Activated naive CD4-positive, alpha-beta T cell treated with anti-CD3 and anti-CD28 coated beads, Interleukin-2, amount 50 U/mL, for 24 hours (primary cell): Measurements from ENCODE around the gene COMT.

Source experiments
- H3K27ac Mint-ChIP-seq: one replicate; pipeline ENCODE4 v1.8.0; 2021; ENCODE audit warnings: mild to moderate bottlenecking, mixed read lengths
- H3K27me3 Mint-ChIP-seq: one replicate; pipeline ENCODE4 v1.8.0; 2021; ENCODE audit warnings: mixed read lengths
- H3K36me3 Mint-ChIP-seq: one replicate; pipeline ENCODE4 v1.8.0; 2021; ENCODE audit warnings: mixed read lengths
- H3K4me1 Mint-ChIP-seq: one replicate; pipeline ENCODE4 v1.8.0; 2021; ENCODE audit warnings: mixed read lengths
- H3K4me3 Mint-ChIP-seq: one replicate; pipeline ENCODE4 v1.8.0; 2021; ENCODE audit warnings: mild to moderate bottlenecking, mixed read lengths
- H3K9me3 Mint-ChIP-seq: one replicate; pipeline ENCODE4 v1.8.0; 2021; ENCODE audit warnings: mixed read lengths

COMT gene

GRCh38 chr22:19966908-19967750 is 25.6 kb downstream of the COMT start:
- no peak overlapping the region for H3K27ac Mint-ChIP-seq

GRCh38 chr22:19967850-19968449 is 26.4 kb downstream of the COMT start:
- no peaks in the 10 kb centered on the region for H3K9me3 Mint-ChIP-seq
- no peaks in the 10 kb centered on the region for H3K27me3 Mint-ChIP-seq
- no peak overlapping the region for H3K4me3 Mint-ChIP-seq
- H3K4me1 Mint-ChIP-seq: peaks cover 6% of the 10 kb centered on the region
- no peaks in the 10 kb centered on the region for H3K36me3 Mint-ChIP-seq
- no peak overlapping the region for H3K27ac Mint-ChIP-seq

More at GRCh38 chr22:19966908-19967750, 25.6 kb downstream of the COMT start:
- Mint-ChIP-seq H3K9me3 (no peaks in the 10 kb centered on the region), H3K36me3 (no peaks in the 10 kb centered on the region), H3K4me1 (peaks cover 6% of the 10 kb centered on the region), H3K4me3 (no peak overlapping the region), H3K27me3 (no peaks in the 10 kb centered on the region)

- Mint-ChIP-seq H3K36me3 (no peaks in the 10 kb centered on the region), H3K9me3 (no peaks in the 10 kb centered on the region), H3K4me1 (peaks cover 6% of the 10 kb centered on the region), H3K27me3 (no peaks in the 10 kb centered on the region), H3K4me3 (no peak overlapping the region), H3K27ac (no peak overlapping the region)
Observed at GRCh38 chr22:19968450-19968891, 26.9 kb downstream of the COMT start.

- no peak overlapping the region for H3K4me3 Mint-ChIP-seq
- peaks cover 6% of the 10 kb centered on the region for H3K4me1 Mint-ChIP-seq
- no peaks in the 10 kb centered on the region for H3K9me3 Mint-ChIP-seq
- H3K27ac Mint-ChIP-seq: no peak overlapping the region
- H3K36me3 Mint-ChIP-seq: no peaks in the 10 kb centered on the region
- H3K27me3 Mint-ChIP-seq: no peaks in the 10 kb centered on the region
Observed at GRCh38 chr22:19969141-19969928, 27.8 kb downstream of the COMT start.

- H3K36me3 Mint-ChIP-seq: no peaks in the 10 kb centered on the region
- H3K27me3 Mint-ChIP-seq: no peaks in the 10 kb centered on the region
- no peak overlapping the region for H3K4me3 Mint-ChIP-seq
- no peaks in the 10 kb centered on the region for H3K9me3 Mint-ChIP-seq
- peaks cover 10% of the 10 kb centered on the region for H3K4me1 Mint-ChIP-seq
- no peak overlapping the region for H3K27ac Mint-ChIP-seq
Observed at GRCh38 chr22:19970031-19970478, 28.5 kb downstream of the COMT start.

- peak overlapping the region; percentile 33 for H3K4me3 Mint-ChIP-seq
- no peaks in the 10 kb centered on the region for H3K36me3 Mint-ChIP-seq
- peak overlapping the region; percentile 35 for H3K27ac Mint-ChIP-seq
- H3K27me3 Mint-ChIP-seq: no peaks in the 10 kb centered on the region
- no peaks in the 10 kb centered on the region for H3K9me3 Mint-ChIP-seq
- H3K4me1 Mint-ChIP-seq: peaks cover 15% of the 10 kb centered on the region
Observed at GRCh38 chr22:19970479-19971275, 29.1 kb downstream of the COMT start.

GRCh38 chr22:19971276-19972124 is 29.9 kb downstream of the COMT start:
- Mint-ChIP-seq H3K27ac (no peak overlapping the region), H3K9me3 (no peaks in the 10 kb centered on the region), H3K36me3 (no peaks in the 10 kb centered on the region), H3K4me1 (peaks cover 15% of the 10 kb centered on the region), H3K27me3 (no peaks in the 10 kb centered on the region), H3K4me3 (no peak overlapping the region)

GRCh38 chr22:19972251-19972650 is 30.7 kb downstream of the COMT start:
- Mint-ChIP-seq H3K9me3 (no peaks in the 10 kb centered on the region), H3K36me3 (no peaks in the 10 kb centered on the region), H3K4me1 (peaks cover 15% of the 10 kb centered on the region), H3K4me3 (no peak overlapping the region), H3K27me3 (no peaks in the 10 kb centered on the region), H3K27ac (no peak overlapping the region)

GRCh38 chr22:19972652-19973550 is 31.3 kb downstream of the COMT start:
- H3K9me3 Mint-ChIP-seq: no peaks in the 10 kb centered on the region
- H3K4me3 Mint-ChIP-seq: no peak overlapping the region
- peaks cover 15% of the 10 kb centered on the region for H3K4me1 Mint-ChIP-seq
- no peaks in the 10 kb centered on the region for H3K27me3 Mint-ChIP-seq
- no peak overlapping the region for H3K27ac Mint-ChIP-seq
- H3K36me3 Mint-ChIP-seq: no peaks in the 10 kb centered on the region

GRCh38 chr22:19973551-19974267 is 32.1 kb downstream of the COMT start:
- Mint-ChIP-seq H3K4me3 (no peak overlapping the region), H3K27me3 (no peaks in the 10 kb centered on the region)

GRCh38 chr22:19974268-19974861 is 32.8 kb downstream of the COMT start:
- Mint-ChIP-seq H3K27ac (no peak overlapping the region), H3K27me3 (no peaks in the 10 kb centered on the region), H3K9me3 (no peaks in the 10 kb centered on the region), H3K4me1 (peaks cover 15% of the 10 kb centered on the region), H3K4me3 (no peak overlapping the region), H3K36me3 (no peaks in the 10 kb centered on the region)

More at GRCh38 chr22:19973551-19974267, 32.1 kb downstream of the COMT start:
- H3K27ac Mint-ChIP-seq: no peak overlapping the region
- peaks cover 15% of the 10 kb centered on the region for H3K4me1 Mint-ChIP-seq
- H3K36me3 Mint-ChIP-seq: no peaks in the 10 kb centered on the region
- no peaks in the 10 kb centered on the region for H3K9me3 Mint-ChIP-seq

GRCh38 chr22:19974935-19975706 is 33.5 kb downstream of the COMT start:
- Mint-ChIP-seq H3K27ac (peak overlapping the region; percentile 39), H3K27me3 (no peaks in the 10 kb centered on the region), H3K36me3 (no peaks in the 10 kb centered on the region), H3K9me3 (no peaks in the 10 kb centered on the region), H3K4me3 (no peak overlapping the region), H3K4me1 (peaks cover 15% of the 10 kb centered on the region)
